Measurements from ENCODE around the gene ABHD2. TPM values are rescaled to one million over a fixed set of nuclear protein-coding genes. Genes with fewer than 3 reads are reported as not detected.

The ABHD2 gene
- total RNA-seq, 1 experiment from 2014 or later, result 29.7 TPM

GRCh38 chr15:89138999-89139612 is 50.9 kb downstream of the ABHD2 start:
- ATAC-seq (no peak), DNase-seq (ENCODE audit: low spot score) (no peak)
- no peak overlapping the region for H3K4me3 Mint-ChIP-seq
- H3K4me1 Mint-ChIP-seq, result peaks cover 9% of the 10 kb centered on the region
- POLR2A ChIA-PET, result no interaction called here
- H3K27me3 Mint-ChIP-seq (ENCODE audit: low read depth), result no peaks in the 10 kb centered on the region
- H3K9me3 Mint-ChIP-seq, result no peaks in the 10 kb centered on the region
- no peak overlapping the region for H3K27ac Mint-ChIP-seq
- TF ChIP-seq SOX15 (CRISPR knock-in tag; IDR thresholded peaks at IDR 0.05), result no peak
- no peaks in the 10 kb centered on the region for H3K36me3 Mint-ChIP-seq
- CTCF ChIA-PET, result interaction anchor here (0.6 to 1.9 kb wide), 7 partner anchors 10 to 366 kb away, joined by 3 to 9 read pairs (median 4); no protein-coding TSS in a partner anchor

DNA sequence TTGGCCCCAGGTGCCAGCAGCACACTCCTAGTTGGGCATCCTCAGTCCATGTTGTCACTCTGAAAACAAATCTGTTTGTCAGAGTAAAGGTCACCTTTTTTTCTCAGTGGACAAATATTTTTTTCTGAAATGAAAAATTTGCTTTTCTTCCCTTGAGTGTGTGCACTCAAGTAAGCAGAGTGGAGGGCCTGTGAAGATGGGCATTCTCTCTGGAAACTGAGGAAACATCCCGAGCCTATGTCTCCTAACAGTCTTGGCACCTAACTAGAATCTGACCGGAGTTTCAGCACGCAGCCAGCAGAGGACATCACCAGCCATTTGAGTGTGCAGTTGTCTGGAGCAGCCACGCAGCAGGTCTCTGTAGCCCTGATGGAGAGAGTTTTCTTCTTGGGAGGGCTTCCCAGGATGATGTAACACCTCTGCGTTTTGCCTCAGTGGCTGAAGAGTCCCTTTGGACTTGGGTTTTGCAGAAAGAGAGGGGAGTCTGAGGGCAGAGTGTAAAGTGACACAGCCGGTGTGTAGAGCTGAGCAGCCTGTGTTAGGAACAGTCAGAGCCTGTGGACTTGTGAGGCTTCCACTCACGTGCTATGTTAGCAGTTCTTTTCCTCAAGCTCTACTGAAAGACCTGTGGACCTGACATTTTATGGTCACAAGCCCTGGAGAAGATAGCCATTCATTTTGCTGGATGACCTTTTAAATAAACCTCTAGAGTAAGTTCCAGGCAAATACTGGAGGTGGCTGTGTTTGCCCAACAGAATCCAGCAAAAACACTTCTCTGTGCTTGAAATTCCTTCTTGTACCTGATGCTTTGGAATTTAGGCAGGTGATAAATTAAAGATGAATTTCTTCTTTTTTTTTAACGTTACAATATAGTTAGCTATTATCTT is 51.6 kb downstream of the ABHD2 start:
- no peak overlapping the region for H3K4me3 Mint-ChIP-seq
- no peaks in the 10 kb centered on the region for H3K36me3 Mint-ChIP-seq
- no peaks in the 10 kb centered on the region for H3K9me3 Mint-ChIP-seq
- DNase-seq (ENCODE audit: low spot score) (peak; percentile 22), ATAC-seq (peak; percentile 59)
- peaks cover 9% of the 10 kb centered on the region for H3K4me1 Mint-ChIP-seq
- H3K27ac Mint-ChIP-seq, result no peak overlapping the region
- CTCF ChIA-PET, result interaction anchor here (0.7 to 1.8 kb wide), 5 partner anchors 11 to 67 kb away, joined by 4 to 11 read pairs (median 6); no protein-coding TSS in a partner anchor
- no peak for TF ChIP-seq PRDM15 (CRISPR knock-in tag; IDR thresholded peaks at IDR 0.05)
- peak; percentile 98 for TF ChIP-seq GABPB1 (CRISPR knock-in tag; IDR thresholded peaks at IDR 0.05)
- no peak for TF ChIP-seq ZNF396 (CRISPR knock-in tag; IDR thresholded peaks at IDR 0.05; ENCODE audit: borderline replicate concordance)
- H3K27me3 Mint-ChIP-seq (ENCODE audit: low read depth), result no peaks in the 10 kb centered on the region
- POLR2A ChIA-PET, result no interaction called here

- Mint-ChIP-seq H3K9me3 (no peaks in the 10 kb centered on the region), H3K4me3 (no peak overlapping the region), H3K27me3 (ENCODE audit: low read depth) (no peaks in the 10 kb centered on the region), H3K4me1 (peaks cover 9% of the 10 kb centered on the region), H3K27ac (no peak overlapping the region), H3K36me3 (no peaks in the 10 kb centered on the region)
- no peak for DNase-seq (ENCODE audit: low spot score)
- CTCF ChIA-PET, result interaction anchor here (0.7 to 1.8 kb wide), 3 partner anchors 12 to 31 kb away, joined by 4 to 11 read pairs (median 6); no protein-coding TSS in a partner anchor
- no peak for ATAC-seq
- POLR2A ChIA-PET, result no interaction called here
- TF ChIP-seq CDX4 (CRISPR knock-in tag; IDR thresholded peaks at IDR 0.05; ENCODE audit: borderline replicate concordance) (no peak), FOXK1 (CRISPR knock-in tag; IDR thresholded peaks at IDR 0.05) (no peak), CBFB (CRISPR knock-in tag; IDR thresholded peaks at IDR 0.05; ENCODE audit: low read depth) (no peak), PREB (CRISPR knock-in tag; IDR thresholded peaks at IDR 0.05; ENCODE audit: borderline replicate concordance) (no peak), ZNF317 (CRISPR knock-in tag; IDR thresholded peaks at IDR 0.05; ENCODE audit: borderline replicate concordance, low read depth) (no peak), ZNF416 (CRISPR knock-in tag; IDR thresholded peaks at IDR 0.05) (no peak), ZNF281 (CRISPR knock-in tag; IDR thresholded peaks at IDR 0.05) (no peak), FOXJ3 (CRISPR knock-in tag; IDR thresholded peaks at IDR 0.05; ENCODE audit: borderline replicate concordance) (no peak), GABPB1 (CRISPR knock-in tag; IDR thresholded peaks at IDR 0.05) (no peak), HMGA2 (CRISPR knock-in tag; IDR thresholded peaks at IDR 0.05) (no peak)
- TF ChIP-seq, protein P1, sequence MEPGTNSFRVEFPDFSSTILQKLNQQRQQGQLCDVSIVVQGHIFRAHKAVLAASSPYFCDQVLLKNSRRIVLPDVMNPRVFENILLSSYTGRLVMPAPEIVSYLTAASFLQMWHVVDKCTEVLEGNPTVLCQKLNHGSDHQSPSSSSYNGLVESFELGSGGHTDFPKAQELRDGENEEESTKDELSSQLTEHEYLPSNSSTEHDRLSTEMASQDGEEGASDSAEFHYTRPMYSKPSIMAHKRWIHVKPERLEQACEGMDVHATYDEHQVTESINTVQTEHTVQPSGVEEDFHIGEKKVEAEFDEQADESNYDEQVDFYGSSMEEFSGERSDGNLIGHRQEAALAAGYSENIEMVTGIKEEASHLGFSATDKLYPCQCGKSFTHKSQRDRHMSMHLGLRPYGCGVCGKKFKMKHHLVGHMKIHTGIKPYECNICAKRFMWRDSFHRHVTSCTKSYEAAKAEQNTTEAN (CRISPR knock-in tag; IDR thresholded peaks at IDR 0.05), result no peak
These were observed 52.3 kb downstream of the ABHD2 start for GRCh38 chr15:89140595-89140994.
